OCI-LY1 (cell line): ENCODE measurements around the gene RANBP1.

ENCODE experiments used
- H2AFZ ChIP-seq: fragments of 200-600 bp; sonication (generic), shearing (Covaris generic); 2 replicates; pipeline ENCODE4 v1.6.0; 2014; ENCODE audit warnings: antibody characterized with exemption, mild to moderate bottlenecking, low read length
- H3F3A ChIP-seq: fragments of 200-600 bp; sonication (generic), shearing (Covaris generic); 2 replicates; pipeline ENCODE4 v1.6.0; 2014; ENCODE audit warnings: mild to moderate bottlenecking, antibody characterized with exemption, low read length, moderate library complexity; ENCODE audit not compliant: insufficient read depth
- H3K27ac ChIP-seq: fragments of 200-600 bp; sonication (generic); 2 replicates; pipeline ENCODE4 v1.5.1; 2014; ENCODE audit warnings: low read length, mixed run types, mild to moderate bottlenecking, low read depth; ENCODE audit not compliant: poor library complexity, severe bottlenecking
- H3K27me3 ChIP-seq: fragments of 200-600 bp; sonication (generic); 2 replicates; pipeline ENCODE4 v1.6.0; 2014; ENCODE audit warnings: antibody characterized with exemption, mild to moderate bottlenecking, low read length, moderate library complexity; ENCODE audit not compliant: insufficient read depth
- H3K36me3 ChIP-seq: fragments of 200-600 bp; sonication (generic); 2 replicates; pipeline ENCODE4 v1.6.1; 2014; ENCODE audit warnings: mild to moderate bottlenecking, antibody characterized with exemption, low read length, moderate library complexity, mixed read lengths; ENCODE audit not compliant: insufficient read depth
- H3K4me1 ChIP-seq: fragments of 200-600 bp; sonication (generic); 2 replicates; pipeline ENCODE4 v1.5.1; 2014; ENCODE audit warnings: mild to moderate bottlenecking, low read length, moderate library complexity; ENCODE audit not compliant: insufficient read depth, severe bottlenecking
- H3K4me2 ChIP-seq: fragments of 200-600 bp; sonication (generic), shearing (Covaris generic); 2 replicates; pipeline ENCODE4 v1.6.1; 2014; ENCODE audit warnings: low read length
- H3K4me3 ChIP-seq: fragments of 200-600 bp; sonication (generic); 2 replicates; pipeline ENCODE4 v1.5.1; 2014; ENCODE audit warnings: low read length, low read depth, mild to moderate bottlenecking, mixed read lengths; ENCODE audit not compliant: poor library complexity, severe bottlenecking
- H3K79me2 ChIP-seq: fragments of 200-600 bp; shearing (Covaris generic); 2 replicates; pipeline ENCODE4 v1.6.1; 2016; ENCODE audit warnings: mixed run types, low read length, mixed read lengths; ENCODE audit not compliant: insufficient read depth
- H3K9ac ChIP-seq: fragments of 200-600 bp; sonication (generic), shearing (Covaris generic); 2 replicates; pipeline ENCODE4 v1.6.1; 2014; ENCODE audit warnings: mild to moderate bottlenecking, low read length, mixed read lengths
- H3K9me2 ChIP-seq: fragments of 200-600 bp; sonication (generic), shearing (Covaris generic); 2 replicates; pipeline ENCODE4 v1.6.1; 2014; ENCODE audit warnings: low read depth, mild to moderate bottlenecking, low read length, mixed read lengths
- H3K9me3 ChIP-seq: fragments of 200-600 bp; shearing (Covaris generic); 2 replicates; pipeline ENCODE4 v1.6.1; 2014; ENCODE audit warnings: low read length, mixed read lengths
- H4K20me1 ChIP-seq: fragments of 200-600 bp; sonication (generic), shearing (Covaris generic); 2 replicates; pipeline ENCODE4 v1.6.0; 2016; ENCODE audit warnings: mild to moderate bottlenecking, low read length; ENCODE audit not compliant: insufficient read depth
- CTCF ChIP-seq: fragments of 200-600 bp; sonication (generic), shearing (Covaris generic); IDR thresholded peaks from 2 replicates; pipeline ENCODE4 v1.5.1; 2017; ENCODE audit warnings: mild to moderate bottlenecking, antibody characterized with exemption, low read length, moderate library complexity, mixed read lengths
- EZH2 ChIP-seq: fragments of 200-600 bp; sonication (generic), shearing (Covaris generic); IDR thresholded peaks from 2 replicates; pipeline ENCODE4 v1.8.0; 2017; ENCODE audit warnings: borderline replicate concordance, mixed run types, mild to moderate bottlenecking, antibody characterized with exemption, low read length, moderate library complexity, mixed read lengths

RANBP1 gene

GRCh38 chr22:20080776-20081654 is 34.9 kb upstream of the RANBP1 start:
- H3K4me3 ChIP-seq, result peak overlapping the region; percentile 95
- H3K79me2 ChIP-seq, result peaks cover 45% of the 10 kb centered on the region
- H4K20me1 ChIP-seq, result no peaks in the 10 kb centered on the region
- H2AFZ ChIP-seq, result no peak overlapping the region
- peaks cover 53% of the 10 kb centered on the region for H3K4me1 ChIP-seq
- H3K36me3 ChIP-seq, result peaks cover 10% of the 10 kb centered on the region
- peak overlapping the region; percentile 96 for H3K9ac ChIP-seq
- no peaks in the 10 kb centered on the region for H3K27me3 ChIP-seq
- TF ChIP-seq CTCF (no peak), EZH2 (no peak)
- no peaks in the 10 kb centered on the region for H3K9me2 ChIP-seq
- no peaks in the 10 kb centered on the region for H3K9me3 ChIP-seq
- H3F3A ChIP-seq, result no peaks in the 10 kb centered on the region
- H3K4me2 ChIP-seq, result peak overlapping the region; percentile 99
- peak overlapping the region; percentile 58 for H3K27ac ChIP-seq

GRCh38 chr22:20083157-20083890 is 32.6 kb upstream of the RANBP1 start:
- H3K36me3 ChIP-seq, result peaks cover 33% of the 10 kb centered on the region
- peak overlapping the region; percentile 36; the same call in 1 of the 2 replicates for H3K9ac ChIP-seq
- no peaks in the 10 kb centered on the region for H4K20me1 ChIP-seq
- H3K27ac ChIP-seq, result peak overlapping the region; percentile 64
- no peaks in the 10 kb centered on the region for H3K9me3 ChIP-seq
- H3K27me3 ChIP-seq, result no peaks in the 10 kb centered on the region
- H3K4me1 ChIP-seq, result peaks cover 53% of the 10 kb centered on the region
- H2AFZ ChIP-seq, result no peak overlapping the region
- no peaks in the 10 kb centered on the region for H3F3A ChIP-seq
- peak overlapping the region; percentile 37 for H3K4me2 ChIP-seq
- no peak overlapping the region for H3K4me3 ChIP-seq
- H3K9me2 ChIP-seq, result no peaks in the 10 kb centered on the region
- TF ChIP-seq CTCF, result no peak
- TF ChIP-seq EZH2, result no peak
- peaks cover 45% of the 10 kb centered on the region for H3K79me2 ChIP-seq

- TF ChIP-seq EZH2, result no peak
- TF ChIP-seq CTCF, result no peak
- Histone ChIP-seq H3K9me3 (no peaks in the 10 kb centered on the region), H3K4me3 (no peak overlapping the region), H3K27ac (no peak overlapping the region), H2AFZ (no peak overlapping the region), H3K79me2 (peaks cover 45% of the 10 kb centered on the region), H3K9ac (no peak overlapping the region), H3K36me3 (peaks cover 40% of the 10 kb centered on the region), H3K9me2 (no peaks in the 10 kb centered on the region), H4K20me1 (no peaks in the 10 kb centered on the region), H3K4me2 (peak overlapping the region; percentile 47; the same call in 1 of the 2 replicates), H3F3A (no peaks in the 10 kb centered on the region), H3K27me3 (no peaks in the 10 kb centered on the region), H3K4me1 (peaks cover 53% of the 10 kb centered on the region)
Observed at GRCh38 chr22:20083891-20084546, 31.9 kb upstream of the RANBP1 start.
